ENCODE results near the gene ATP1B1. TPM values are rescaled to one million over a fixed set of nuclear protein-coding genes. Genes with fewer than 3 reads are reported as not detected.

The ATP1B1 gene
- polyA plus RNA-seq, 1 donor (not counting 4 experiments of a cell fraction or from before 2014, with no cell fraction given), result 30.0 TPM

GRCh38 chr1:169107603-169108208 lies 1.2 kb downstream of the ATP1B1 start:
- peaks cover 48% of the 10 kb centered on the region for H3K4me1 ChIP-seq (ENCODE audit: control insufficient read depth, extremely low read depth, insufficient read depth, low read length)

GRCh38 chr1:169108223-169108622 lies 1.7 kb downstream of the ATP1B1 start:
- H3K4me1 ChIP-seq (ENCODE audit: control insufficient read depth, extremely low read depth, insufficient read depth, low read length), result peaks cover 46% of the 10 kb centered on the region
- dilution Hi-C loops (cut with MboI; ENCODE audit: extremely low pct_ligation_motif_present, low sequenced_read_pairs), result no loop called here

More at GRCh38 chr1:169107603-169108208, 1.2 kb downstream of the ATP1B1 start:
- no peak for TF ChIP-seq EZH2 (IDR thresholded peaks at IDR 0.05; ENCODE audit: low read length)
- Histone ChIP-seq H3K9me3 (ENCODE audit: control insufficient read depth, low read depth, low read length) (no peaks in the 10 kb centered on the region), H3K27me3 (ENCODE audit: control insufficient read depth, extremely low read depth, insufficient read depth, low read length) (peaks cover 30% of the 10 kb centered on the region), H4K20me1 (ENCODE audit: control insufficient read depth, extremely low read depth, insufficient read depth, low read length) (no peaks in the 10 kb centered on the region), H3K9ac (ENCODE audit: control insufficient read depth, extremely low read depth, insufficient read depth, low read length) (peak overlapping the region; percentile 82), H3K4me3 (ENCODE audit: control insufficient read depth in 2 of 3, extremely low read depth in 1 of 3, insufficient read depth in 2 of 3, low read depth in 1 of 3, low read length in 3 of 3) (peak overlapping the region; percentile 70 to 74 (median 73)), H3K79me2 (ENCODE audit: control insufficient read depth, insufficient read depth, low read length) (peaks cover 52% of the 10 kb centered on the region), H3K27ac (ENCODE audit: control insufficient read depth, insufficient read depth, low read length) (peak overlapping the region; percentile 73), H3K9me1 (ENCODE audit: control insufficient read depth, extremely low read depth, insufficient read depth, low read length) (no peaks in the 10 kb centered on the region), H3K36me3 (ENCODE audit: control insufficient read depth in 2 of 2, extremely low read depth in 1 of 2, insufficient read depth in 2 of 2, low read length in 2 of 2) (peaks cover 0 to 4% of the 10 kb centered on the region in 2 experiments), H2AFZ (ENCODE audit: control insufficient read depth, low read length) (no peak overlapping the region), H3K4me2 (ENCODE audit: control insufficient read depth, extremely low read depth, insufficient read depth, low read depth, low read length) (peak overlapping the region; percentile 96)
- dilution Hi-C loops (cut with MboI; ENCODE audit: extremely low pct_ligation_motif_present, low sequenced_read_pairs), result no loop called here
- FAIRE-seq (no peak), DNase-seq (ENCODE audit: low read depth, low spot score) (no peak)

More at GRCh38 chr1:169108223-169108622, 1.7 kb downstream of the ATP1B1 start:
- no peak for FAIRE-seq
- Histone ChIP-seq H3K27ac (ENCODE audit: control insufficient read depth, insufficient read depth, low read length) (peak overlapping the region; percentile 73), H3K4me3 (ENCODE audit: control insufficient read depth in 2 of 3, extremely low read depth in 1 of 3, insufficient read depth in 2 of 3, low read depth in 1 of 3, low read length in 3 of 3) (peak overlapping the region; percentile 22 to 73 (median 70)), H3K9me3 (ENCODE audit: control insufficient read depth, low read depth, low read length) (no peaks in the 10 kb centered on the region), H4K20me1 (ENCODE audit: control insufficient read depth, extremely low read depth, insufficient read depth, low read length) (no peaks in the 10 kb centered on the region), H3K9ac (ENCODE audit: control insufficient read depth, extremely low read depth, insufficient read depth, low read length) (peak overlapping the region; percentile 82), H3K36me3 (ENCODE audit: control insufficient read depth in 2 of 2, extremely low read depth in 1 of 2, insufficient read depth in 2 of 2, low read length in 2 of 2) (peaks cover 0 to 4% of the 10 kb centered on the region in 2 experiments), H2AFZ (ENCODE audit: control insufficient read depth, low read length) (no peak overlapping the region), H3K4me2 (ENCODE audit: control insufficient read depth, extremely low read depth, insufficient read depth, low read depth, low read length) (peak overlapping the region; percentile 96), H3K9me1 (ENCODE audit: control insufficient read depth, extremely low read depth, insufficient read depth, low read length) (no peaks in the 10 kb centered on the region), H3K27me3 (ENCODE audit: control insufficient read depth, extremely low read depth, insufficient read depth, low read length) (peaks cover 26% of the 10 kb centered on the region), H3K79me2 (ENCODE audit: control insufficient read depth, insufficient read depth, low read length) (peaks cover 52% of the 10 kb centered on the region)
- DNase-seq (ENCODE audit: low read depth, low spot score), result no peak
- no peak for TF ChIP-seq EZH2 (IDR thresholded peaks at IDR 0.05; ENCODE audit: low read length)
- TF ChIP-seq CTCF (optimal IDR thresholded peaks at IDR 0.05 in 1 of 3, IDR thresholded peaks at IDR 0.05 in 1 of 3, conservative IDR thresholded peaks at IDR 0.05 in 1 of 3; ENCODE audit: extremely low read depth in 1 of 3, insufficient read depth in 2 of 3, low read length in 3 of 3), result no peak
